ENCODE data around the gene CCNY.

- TF ChIP-seq CTCF (IDR thresholded peaks at IDR 0.05; ENCODE audit: poor library complexity) (no peak), EZH2 (IDR thresholded peaks at IDR 0.05; ENCODE audit: borderline replicate concordance) (no peak), EZH2phosphoT487 (IDR thresholded peaks at IDR 0.05; ENCODE audit: low read depth, severe bottlenecking, unreplicated experiment) (no peak)
Observed at GRCh38 chr10:35572583-35572982, 236.3 kb downstream of the CCNY start.

Data from hepatocyte (in vitro differentiated cells).